Stimulated activated memory B cell treated with anti-CD40 and anti-IgM and Interleukin-4, amounts not matched to agents 10 μg/mL and 1 μg/mL and 100 μg/mL, for 72 hours (primary cell): Measurements from ENCODE around the gene DPF3.

ENCODE experiments used
- ATAC-seq: fragments of 150-1000 bp; cut with Tn5 transposase; 2 replicates; pipeline ENCODE4 v1.10.0; 2021
- H3K27ac Mint-ChIP-seq: one replicate; pipeline ENCODE4 v1.8.0; 2022; ENCODE audit warnings: mild to moderate bottlenecking, mixed read lengths
- H3K27me3 Mint-ChIP-seq: one replicate; pipeline ENCODE4 v1.8.0; 2022; ENCODE audit warnings: mixed read lengths
- H3K36me3 Mint-ChIP-seq: one replicate; pipeline ENCODE4 v1.8.0; 2022; ENCODE audit warnings: mixed read lengths
- H3K4me1 Mint-ChIP-seq: one replicate; pipeline ENCODE4 v1.8.0; 2022; ENCODE audit warnings: mixed read lengths
- H3K4me3 Mint-ChIP-seq: one replicate; pipeline ENCODE4 v1.8.0; 2022; ENCODE audit warnings: mild to moderate bottlenecking, moderate library complexity, mixed read lengths
- H3K9me3 Mint-ChIP-seq: one replicate; pipeline ENCODE4 v1.8.0; 2022; ENCODE audit warnings: mixed read lengths

Gene DPF3

GRCh38 chr14:72916174-72916573 lies 22.3 kb upstream of the DPF3 start:
- Mint-ChIP-seq H3K4me3 (no peak overlapping the region), H3K36me3 (no peaks in the 10 kb centered on the region), H3K4me1 (no peaks in the 10 kb centered on the region), H3K27ac (no peak overlapping the region), H3K27me3 (no peaks in the 10 kb centered on the region), H3K9me3 (no peaks in the 10 kb centered on the region)
- no peak for ATAC-seq

GRCh38 chr14:72913809-72914208 lies 19.9 kb upstream of the DPF3 start:
- Mint-ChIP-seq H3K4me1 (no peaks in the 10 kb centered on the region), H3K27me3 (no peaks in the 10 kb centered on the region), H3K27ac (no peak overlapping the region), H3K36me3 (no peaks in the 10 kb centered on the region), H3K9me3 (no peaks in the 10 kb centered on the region), H3K4me3 (no peak overlapping the region)
- ATAC-seq, result no peak

- Mint-ChIP-seq H3K9me3 (no peaks in the 10 kb centered on the region), H3K27ac (no peak overlapping the region), H3K4me1 (peaks cover 9% of the 10 kb centered on the region), H3K27me3 (no peaks in the 10 kb centered on the region), H3K36me3 (no peaks in the 10 kb centered on the region), H3K4me3 (no peak overlapping the region)
- no peak for ATAC-seq
Measured at GRCh38 chr14:72909163-72909562, 15.3 kb upstream of the DPF3 start.

GRCh38 chr14:72907886-72908285 lies 14.0 kb upstream of the DPF3 start:
- Mint-ChIP-seq H3K9me3 (no peaks in the 10 kb centered on the region), H3K4me3 (no peak overlapping the region), H3K4me1 (peaks cover 10% of the 10 kb centered on the region), H3K36me3 (no peaks in the 10 kb centered on the region), H3K27me3 (no peaks in the 10 kb centered on the region), H3K27ac (peak overlapping the region; percentile 14)
- ATAC-seq, result no peak

GRCh38 chr14:72906879-72907278 lies 13.0 kb upstream of the DPF3 start:
- H3K27me3 Mint-ChIP-seq, result no peaks in the 10 kb centered on the region
- H3K9me3 Mint-ChIP-seq, result no peaks in the 10 kb centered on the region
- no peak for ATAC-seq
- no peak overlapping the region for H3K27ac Mint-ChIP-seq
- no peak overlapping the region for H3K4me3 Mint-ChIP-seq
- no peaks in the 10 kb centered on the region for H3K36me3 Mint-ChIP-seq
- peaks cover 10% of the 10 kb centered on the region for H3K4me1 Mint-ChIP-seq

- H3K27me3 Mint-ChIP-seq, result no peaks in the 10 kb centered on the region
- H3K9me3 Mint-ChIP-seq, result no peaks in the 10 kb centered on the region
- ATAC-seq, result no peak
- H3K4me1 Mint-ChIP-seq, result peaks cover 10% of the 10 kb centered on the region
- no peak overlapping the region for H3K27ac Mint-ChIP-seq
- no peaks in the 10 kb centered on the region for H3K36me3 Mint-ChIP-seq
- no peak overlapping the region for H3K4me3 Mint-ChIP-seq
Measured at GRCh38 chr14:72906316-72906715, 12.4 kb upstream of the DPF3 start.

GRCh38 chr14:72904840-72905561 lies 11.1 kb upstream of the DPF3 start:
- H3K36me3 Mint-ChIP-seq, result no peaks in the 10 kb centered on the region
- no peak overlapping the region for H3K4me3 Mint-ChIP-seq

GRCh38 chr14:72904218-72904617 lies 10.3 kb upstream of the DPF3 start:
- no peak for ATAC-seq
- Mint-ChIP-seq H3K27me3 (no peaks in the 10 kb centered on the region), H3K36me3 (no peaks in the 10 kb centered on the region), H3K9me3 (no peaks in the 10 kb centered on the region), H3K4me1 (peaks cover 10% of the 10 kb centered on the region), H3K4me3 (no peak overlapping the region), H3K27ac (no peak overlapping the region)

More at GRCh38 chr14:72904840-72905561, 11.1 kb upstream of the DPF3 start:
- Mint-ChIP-seq H3K9me3 (no peaks in the 10 kb centered on the region), H3K27me3 (no peaks in the 10 kb centered on the region), H3K27ac (no peak overlapping the region), H3K4me1 (peaks cover 10% of the 10 kb centered on the region)
- ATAC-seq, result peak; percentile 71

GRCh38 chr14:72903716-72904115 lies 9.8 kb upstream of the DPF3 start:
- no peak for ATAC-seq
- Mint-ChIP-seq H3K27me3 (no peaks in the 10 kb centered on the region), H3K4me3 (no peak overlapping the region), H3K4me1 (peaks cover 10% of the 10 kb centered on the region), H3K27ac (no peak overlapping the region), H3K9me3 (no peaks in the 10 kb centered on the region), H3K36me3 (no peaks in the 10 kb centered on the region)

- Mint-ChIP-seq H3K36me3 (no peaks in the 10 kb centered on the region), H3K4me3 (no peak overlapping the region), H3K4me1 (peaks cover 10% of the 10 kb centered on the region), H3K27me3 (no peaks in the 10 kb centered on the region), H3K27ac (no peak overlapping the region), H3K9me3 (no peaks in the 10 kb centered on the region)
- ATAC-seq, result no peak
Measured at GRCh38 chr14:72902801-72903530, 9.1 kb upstream of the DPF3 start.

- ATAC-seq, result no peak
- H3K4me1 Mint-ChIP-seq, result peaks cover 10% of the 10 kb centered on the region
- H3K36me3 Mint-ChIP-seq, result no peaks in the 10 kb centered on the region
- no peaks in the 10 kb centered on the region for H3K27me3 Mint-ChIP-seq
- H3K27ac Mint-ChIP-seq, result peak overlapping the region; percentile 7
- H3K4me3 Mint-ChIP-seq, result no peak overlapping the region
- H3K9me3 Mint-ChIP-seq, result no peaks in the 10 kb centered on the region
Measured at GRCh38 chr14:72901361-72901760, 7.5 kb upstream of the DPF3 start.

- Mint-ChIP-seq H3K4me3 (no peak overlapping the region), H3K27ac (no peak overlapping the region), H3K9me3 (no peaks in the 10 kb centered on the region), H3K27me3 (no peaks in the 10 kb centered on the region), H3K36me3 (no peaks in the 10 kb centered on the region), H3K4me1 (peaks cover 14% of the 10 kb centered on the region)
- ATAC-seq, result no peak
Measured at GRCh38 chr14:72898448-72898847, 4.5 kb upstream of the DPF3 start.

- Mint-ChIP-seq H3K9me3 (no peaks in the 10 kb centered on the region), H3K4me1 (peaks cover 32% of the 10 kb centered on the region), H3K4me3 (peak overlapping the region; percentile 98), H3K27ac (peak overlapping the region; percentile 82), H3K27me3 (no peaks in the 10 kb centered on the region), H3K36me3 (no peaks in the 10 kb centered on the region)
- no peak for ATAC-seq
Measured at GRCh38 chr14:72894623-72895378, 900 bp upstream of the DPF3 start.

- Mint-ChIP-seq H3K27me3 (no peaks in the 10 kb centered on the region), H3K4me1 (peaks cover 32% of the 10 kb centered on the region), H3K36me3 (no peaks in the 10 kb centered on the region), H3K9me3 (no peaks in the 10 kb centered on the region), H3K27ac (peak overlapping the region; percentile 82), H3K4me3 (peak overlapping the region; percentile 98)
- ATAC-seq, result no peak
Measured at GRCh38 chr14:72894323-72894622, 372 bp upstream of the DPF3 start.

- no peaks in the 10 kb centered on the region for H3K36me3 Mint-ChIP-seq
- peaks cover 39% of the 10 kb centered on the region for H3K4me1 Mint-ChIP-seq
- H3K27ac Mint-ChIP-seq, result peak overlapping the region; percentile 82
- no peaks in the 10 kb centered on the region for H3K9me3 Mint-ChIP-seq
- peak overlapping the region; percentile 98 for H3K4me3 Mint-ChIP-seq
- ATAC-seq, result peak; percentile 31
- H3K27me3 Mint-ChIP-seq, result no peaks in the 10 kb centered on the region
Measured at GRCh38 chr14:72892879-72893635, 844 bp downstream of the DPF3 start.
